NCI-H1092 treated with DMSO at 0.1 percent for 48 hours (cell line): Measurements from ENCODE around the gene RASGEF1C.
"Not testable (repeated sequence)": the region's sequence is repeated elsewhere in the genome, so short reads cannot be mapped to it uniquely, and the experiment has no call there.

ENCODE experiments used
- DNase-seq: peaks from one replicate; lab custom pipeline; 2025; lab: John Stamatoyannopoulos, UW

RASGEF1C gene

GRCh38 chr5:180135967-180136629, 72.9 kb downstream of the RASGEF1C start:
- DNase-seq = no peak

GRCh38 chr5:180135128-180135955, 73.7 kb downstream of the RASGEF1C start:
- DNase-seq = no peak

GRCh38 chr5:180133971-180134508, 75.0 kb downstream of the RASGEF1C start:
- no peak for DNase-seq

- DNase-seq = no peak
These were observed 75.5 kb downstream of the RASGEF1C start for GRCh38 chr5:180133551-180133950.

GRCh38 chr5:180133060-180133459, 76.0 kb downstream of the RASGEF1C start:
- no peak for DNase-seq

GRCh38 chr5:180130876-180131740, 77.9 kb downstream of the RASGEF1C start:
- no peak for DNase-seq

- DNase-seq = no peak
These were observed 78.6 kb downstream of the RASGEF1C start for GRCh38 chr5:180130291-180130869.

GRCh38 chr5:180129291-180130190, 79.5 kb downstream of the RASGEF1C start:
- DNase-seq = no peak

- DNase-seq = no peak
These were observed 80.2 kb downstream of the RASGEF1C start for GRCh38 chr5:180128671-180129261.

GRCh38 chr5:180127682-180128670, 81.0 kb downstream of the RASGEF1C start:
- no peak for DNase-seq

GRCh38 chr5:180126716-180127681, 82.0 kb downstream of the RASGEF1C start:
- peak; percentile 2 for DNase-seq

- not testable (repeated sequence) for DNase-seq
These were observed 82.9 kb downstream of the RASGEF1C start for GRCh38 chr5:180126156-180126555.

GRCh38 chr5:180124662-180125061, 84.3 kb downstream of the RASGEF1C start:
- DNase-seq = not testable (repeated sequence)

GRCh38 chr5:180122875-180123274, 86.1 kb downstream of the RASGEF1C start:
- DNase-seq = no peak

GRCh38 chr5:180121826-180122413, 87.1 kb downstream of the RASGEF1C start:
- DNase-seq = no peak

GRCh38 chr5:180120237-180121101, 88.5 kb downstream of the RASGEF1C start:
- DNase-seq = no peak

- no peak for DNase-seq
These were observed 89.1 kb downstream of the RASGEF1C start for GRCh38 chr5:180119903-180120236.
